OCI-LY3 (cell line): ENCODE data around the gene DIPK1A.

Experiments used
- H2AFZ ChIP-seq: fragments of 200-600, 300-600 bp; shearing (Covaris generic); 2 replicates; pipeline ENCODE4 v1.6.0; 2014; ENCODE audit warnings: antibody characterized with exemption, low read depth, low read length
- H3K27ac ChIP-seq: fragments of 200-600, 300-600 bp; sonication (generic); 2 replicates; pipeline ENCODE4 v1.5.1; 2014; ENCODE audit warnings: mild to moderate bottlenecking, low read length, moderate library complexity, mixed read lengths
- H3K27me3 ChIP-seq: fragments of 200-600, 300-600 bp; sonication (generic); 2 replicates; pipeline ENCODE4 v1.6.1; 2014; ENCODE audit warnings: low read depth, low read length, mixed read lengths
- H3K36me3 ChIP-seq: fragments of 200-600, 300-600 bp; sonication (generic); replicated peaks from 2 replicates; pipeline ENCODE3; 2014; ENCODE audit warnings: low read depth, low read length, mixed read lengths
- H3K4me1 ChIP-seq: fragments of 300-600, 200-600 bp; sonication (generic); 2 replicates; pipeline ENCODE4 v1.6.1; 2014; ENCODE audit warnings: low read length, mixed read lengths
- H3K4me2 ChIP-seq: fragments of 200-600, 300-600 bp; sonication (generic); 2 replicates; pipeline ENCODE4 v1.6.1; 2014; ENCODE audit warnings: low read length, mixed read lengths
- H3K4me3 ChIP-seq: fragments of 300-600, 200-600 bp; sonication (generic); 2 replicates; pipeline ENCODE4 v1.5.1; 2014; ENCODE audit warnings: antibody characterized with exemption, mild to moderate bottlenecking, low read length, moderate library complexity
- H3K79me2 ChIP-seq: fragments of 300-600, 200-600 bp; shearing (Covaris generic); 2 replicates; pipeline ENCODE4 v1.6.1; 2014; ENCODE audit warnings: mild to moderate bottlenecking, low read length, mixed read lengths
- H3K9ac ChIP-seq: fragments of 300-600, 200-600 bp; shearing (Covaris generic); 2 replicates; pipeline ENCODE4 v1.6.0; 2014; ENCODE audit warnings: mild to moderate bottlenecking, low read length, moderate library complexity
- H3K9me3 ChIP-seq: fragments of 200-600, 300-600 bp; shearing (Covaris generic); 2 replicates; pipeline ENCODE4 v1.6.1; 2014; ENCODE audit warnings: low read length, mixed read lengths; ENCODE audit not compliant: insufficient read depth
- H4K20me1 ChIP-seq: fragments of 200-600, 300-600 bp; sonication (generic); 2 replicates; pipeline ENCODE4 v1.6.1; 2016; ENCODE audit warnings: low read length, mixed read lengths; ENCODE audit not compliant: insufficient read depth
- CTCF ChIP-seq: fragments of 200-600, 300-600 bp; sonication (generic); IDR thresholded peaks from 2 replicates; pipeline ENCODE4 v1.5.1; 2014; ENCODE audit warnings: antibody characterized with exemption, low read length, low read depth
- EZH2phosphoT487 ChIP-seq: fragments of 200-600 bp; shearing (Covaris generic); IDR thresholded peaks from 2 replicates; pipeline ENCODE4 v1.6.1; 2018; ENCODE audit warnings: antibody characterized with exemption, mixed run types, low read depth

The DIPK1A gene

GRCh38 chr1:92862605-92863004 is 98.7 kb downstream of the DIPK1A start:
- Histone ChIP-seq H3K4me2 (no peak overlapping the region), H3K27ac (no peak overlapping the region), H2AFZ (no peak overlapping the region), H3K36me3 (no peaks in the 10 kb centered on the region), H3K9me3 (no peaks in the 10 kb centered on the region), H3K4me3 (no peak overlapping the region), H3K9ac (no peak overlapping the region), H3K79me2 (no peaks in the 10 kb centered on the region), H3K27me3 (no peaks in the 10 kb centered on the region), H4K20me1 (no peaks in the 10 kb centered on the region), H3K4me1 (peaks cover 9% of the 10 kb centered on the region)
- TF ChIP-seq CTCF = no peak
- no peak for TF ChIP-seq EZH2phosphoT487

- Histone ChIP-seq H3K4me3 (peak overlapping the region; percentile 40), H3K79me2 (no peaks in the 10 kb centered on the region), H4K20me1 (peaks cover 1% of the 10 kb centered on the region; the same call in 1 of the 2 replicates), H3K27me3 (no peaks in the 10 kb centered on the region), H3K4me2 (peak overlapping the region; percentile 52), H3K4me1 (peaks cover 9% of the 10 kb centered on the region), H3K27ac (no peak overlapping the region), H3K9ac (no peak overlapping the region), H2AFZ (no peak overlapping the region), H3K36me3 (no peaks in the 10 kb centered on the region), H3K9me3 (no peaks in the 10 kb centered on the region)
- TF ChIP-seq EZH2phosphoT487 = no peak
- TF ChIP-seq CTCF = no peak
Observed at GRCh38 chr1:92859400-92860039, 101.7 kb downstream of the DIPK1A start.

- Histone ChIP-seq H3K4me3 (peak overlapping the region; percentile 40), H3K9me3 (no peaks in the 10 kb centered on the region), H3K27ac (no peak overlapping the region), H4K20me1 (peaks cover 2% of the 10 kb centered on the region; the same call in 1 of the 2 replicates), H3K4me1 (peaks cover 9% of the 10 kb centered on the region), H3K79me2 (peaks cover 4% of the 10 kb centered on the region; the same call in 1 of the 2 replicates), H3K4me2 (peak overlapping the region; percentile 52), H2AFZ (no peak overlapping the region), H3K9ac (no peak overlapping the region), H3K36me3 (no peaks in the 10 kb centered on the region), H3K27me3 (no peaks in the 10 kb centered on the region)
- peak; percentile 96 for TF ChIP-seq CTCF
- TF ChIP-seq EZH2phosphoT487 = no peak
Observed at GRCh38 chr1:92858564-92859399, 102.5 kb downstream of the DIPK1A start.

- peaks cover 4% of the 10 kb centered on the region; the same call in 1 of the 2 replicates for H3K79me2 ChIP-seq
- peaks cover 12% of the 10 kb centered on the region for H3K4me1 ChIP-seq
Observed at GRCh38 chr1:92857817-92858216, 103.4 kb downstream of the DIPK1A start.

More at GRCh38 chr1:92857817-92858216, 103.4 kb downstream of the DIPK1A start:
- Histone ChIP-seq H3K27ac (no peak overlapping the region), H3K36me3 (no peaks in the 10 kb centered on the region), H3K9me3 (no peaks in the 10 kb centered on the region), H2AFZ (no peak overlapping the region), H3K27me3 (no peaks in the 10 kb centered on the region), H3K4me3 (no peak overlapping the region), H3K9ac (no peak overlapping the region), H4K20me1 (peaks cover 2% of the 10 kb centered on the region; the same call in 1 of the 2 replicates), H3K4me2 (no peak overlapping the region)
- TF ChIP-seq CTCF (no peak), EZH2phosphoT487 (no peak)
